Stimulated activated CD8-positive, alpha-beta memory T cell treated with anti-CD3 and anti-CD28 coated beads, Interleukin-4, amount 100 ng/mL, for 24 hours (primary cell): ENCODE measurements around the gene EXT2.

Source experiments
- DNase-seq: peaks from one replicate; pipeline ENCODE4 v3.0.0-alpha.2; 2020; ENCODE audit warnings: low read depth

The EXT2 gene

DNA sequence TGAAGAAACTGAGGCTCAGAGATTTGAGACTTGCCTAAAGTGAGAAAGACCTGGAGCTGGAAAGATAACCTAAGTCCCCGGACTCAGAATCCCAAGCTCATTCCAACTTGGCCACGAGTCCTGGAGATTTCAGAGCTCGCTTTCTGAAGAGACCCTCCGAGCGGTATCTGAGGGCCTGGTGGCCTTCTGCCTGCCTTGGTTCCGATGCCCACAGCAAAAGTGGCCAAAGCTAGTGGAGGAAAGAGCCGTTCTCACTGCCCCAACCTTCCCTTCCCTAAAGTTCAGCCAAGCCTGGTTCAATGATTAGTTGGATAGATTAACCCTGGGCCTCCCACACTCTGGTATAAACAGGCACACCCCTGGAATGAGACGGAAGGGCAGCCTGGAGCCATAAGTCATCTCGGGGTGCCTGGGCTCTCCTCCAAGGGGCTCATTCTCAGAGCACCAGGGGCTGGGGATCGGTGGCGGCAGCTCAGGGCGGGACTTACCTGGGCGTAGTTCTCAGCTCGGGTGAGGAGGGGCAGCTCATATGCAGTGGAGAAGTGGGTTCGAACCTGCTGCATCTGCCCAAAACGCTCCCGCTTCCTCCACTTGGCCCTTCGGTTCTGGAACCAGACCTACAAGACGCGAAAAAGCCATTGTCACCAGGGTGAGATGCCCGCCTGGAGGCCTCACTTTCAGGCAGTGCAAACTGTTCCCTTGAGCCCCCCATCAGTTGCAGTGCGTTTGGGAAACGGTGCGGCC, 171.7 kb downstream of the EXT2 start:
- DNase-seq: no peak

DNA sequence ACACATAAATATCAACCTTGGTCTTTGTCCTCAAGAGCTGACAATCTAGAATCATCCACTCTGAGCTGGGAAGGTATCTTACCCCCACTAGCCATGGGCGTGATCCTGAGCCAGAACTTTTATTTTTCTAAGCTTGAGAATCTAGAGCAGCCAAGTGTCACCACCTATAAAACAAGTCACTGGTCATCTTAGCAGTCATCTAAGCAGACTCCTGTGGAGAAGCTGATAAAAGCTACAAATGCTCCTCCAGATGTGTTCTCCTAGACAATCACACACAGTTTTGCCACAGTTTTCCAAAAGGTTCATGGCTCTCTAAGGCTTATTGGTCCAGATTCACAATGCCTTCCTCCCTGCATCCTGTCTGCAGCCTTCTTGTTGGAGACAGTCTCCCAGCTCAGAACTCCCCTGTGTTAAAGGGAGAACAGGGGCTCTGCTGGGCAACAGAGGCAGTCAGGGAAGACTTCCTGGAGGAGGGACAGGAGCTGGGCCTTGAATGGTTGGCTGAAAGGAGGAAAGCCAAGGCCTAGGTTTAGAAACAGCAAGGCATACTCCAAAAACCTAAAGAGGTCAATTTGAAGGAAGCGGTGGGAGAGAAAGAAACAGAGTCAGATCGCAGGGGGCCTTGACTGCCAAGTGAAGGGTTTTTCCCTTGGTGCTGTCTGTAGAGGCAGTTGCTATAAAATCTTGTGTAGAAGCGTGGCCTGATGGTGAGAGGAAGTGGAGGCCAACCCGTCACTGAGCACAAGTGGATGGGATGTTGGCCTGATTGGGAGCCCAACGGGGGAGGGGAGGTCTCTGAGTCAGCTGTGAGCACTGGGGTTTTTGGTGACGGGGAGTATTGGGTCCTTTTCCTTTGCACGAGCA, 172.5 kb downstream of the EXT2 start:
- no peak for DNase-seq

DNA sequence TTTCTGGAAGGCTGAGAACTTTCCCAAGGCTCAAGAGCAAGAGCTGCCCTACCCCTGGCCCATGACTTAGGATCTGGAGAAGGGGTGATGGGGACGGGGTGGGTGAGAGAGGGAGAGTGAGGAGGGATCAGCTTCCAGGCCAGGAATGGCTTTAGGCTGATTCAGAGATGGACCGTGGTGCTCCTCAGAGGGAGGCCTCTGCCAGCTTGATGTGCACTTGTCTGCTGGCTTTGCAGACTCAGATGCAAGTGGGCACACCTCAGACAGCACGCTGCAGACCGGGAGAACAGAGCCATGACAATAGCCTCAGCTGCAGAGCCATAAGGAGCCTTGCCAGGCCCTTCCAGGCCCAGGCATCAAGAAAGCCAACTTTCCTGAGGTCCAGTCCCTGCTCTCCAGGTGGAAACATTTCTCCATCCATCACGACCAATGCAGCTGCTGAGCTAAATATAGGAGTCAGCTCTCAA, 173.2 kb downstream of the EXT2 start:
- no peak for DNase-seq

DNA sequence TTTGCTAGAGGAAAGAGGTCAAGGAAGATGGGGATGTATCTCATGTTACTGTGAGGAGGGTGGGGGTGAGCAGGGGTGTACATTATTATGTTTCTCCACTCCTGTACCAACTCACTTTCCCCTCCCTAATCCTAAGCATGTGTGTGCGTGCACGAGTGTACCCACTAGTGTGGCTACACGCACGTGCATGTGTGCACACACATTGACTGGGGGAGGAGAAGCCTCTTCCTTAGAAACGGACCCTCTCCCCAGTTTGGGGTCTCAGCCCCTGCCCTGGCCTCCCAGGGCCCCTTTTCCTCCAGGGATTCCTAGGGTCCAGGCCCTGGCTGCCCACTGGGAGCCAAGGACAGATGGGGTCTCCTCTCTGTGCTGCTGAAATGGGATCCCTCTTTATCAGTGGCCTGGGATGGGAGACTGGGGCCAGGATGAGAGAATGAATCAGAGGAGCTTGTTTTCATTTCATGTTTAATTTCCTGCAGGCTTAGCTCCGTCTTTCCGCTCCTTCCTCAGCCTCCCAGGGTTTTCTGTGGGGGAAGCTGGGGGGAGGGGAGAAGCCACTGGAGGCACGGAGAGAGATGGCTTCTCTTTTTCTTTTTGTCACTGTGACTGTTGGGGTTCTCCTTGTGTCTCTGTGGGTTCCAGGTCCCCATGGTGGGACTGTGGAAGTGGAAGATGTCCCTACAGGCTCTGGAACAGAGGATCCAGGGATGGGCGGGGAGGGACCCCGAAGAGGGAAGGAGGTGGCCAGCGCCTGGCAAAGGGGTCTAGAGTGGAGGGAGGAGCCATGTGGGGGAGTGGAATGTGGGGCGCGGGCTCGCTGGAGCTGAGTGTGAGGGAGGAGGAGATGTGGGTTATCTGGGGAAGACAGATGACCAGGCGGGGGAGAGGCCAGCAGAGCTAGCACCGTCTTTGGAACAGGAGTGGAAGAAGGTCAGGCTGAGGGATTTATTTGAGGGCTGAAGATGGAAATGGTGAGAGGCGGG, 174.2 kb downstream of the EXT2 start:
- DNase-seq: no peak

DNA sequence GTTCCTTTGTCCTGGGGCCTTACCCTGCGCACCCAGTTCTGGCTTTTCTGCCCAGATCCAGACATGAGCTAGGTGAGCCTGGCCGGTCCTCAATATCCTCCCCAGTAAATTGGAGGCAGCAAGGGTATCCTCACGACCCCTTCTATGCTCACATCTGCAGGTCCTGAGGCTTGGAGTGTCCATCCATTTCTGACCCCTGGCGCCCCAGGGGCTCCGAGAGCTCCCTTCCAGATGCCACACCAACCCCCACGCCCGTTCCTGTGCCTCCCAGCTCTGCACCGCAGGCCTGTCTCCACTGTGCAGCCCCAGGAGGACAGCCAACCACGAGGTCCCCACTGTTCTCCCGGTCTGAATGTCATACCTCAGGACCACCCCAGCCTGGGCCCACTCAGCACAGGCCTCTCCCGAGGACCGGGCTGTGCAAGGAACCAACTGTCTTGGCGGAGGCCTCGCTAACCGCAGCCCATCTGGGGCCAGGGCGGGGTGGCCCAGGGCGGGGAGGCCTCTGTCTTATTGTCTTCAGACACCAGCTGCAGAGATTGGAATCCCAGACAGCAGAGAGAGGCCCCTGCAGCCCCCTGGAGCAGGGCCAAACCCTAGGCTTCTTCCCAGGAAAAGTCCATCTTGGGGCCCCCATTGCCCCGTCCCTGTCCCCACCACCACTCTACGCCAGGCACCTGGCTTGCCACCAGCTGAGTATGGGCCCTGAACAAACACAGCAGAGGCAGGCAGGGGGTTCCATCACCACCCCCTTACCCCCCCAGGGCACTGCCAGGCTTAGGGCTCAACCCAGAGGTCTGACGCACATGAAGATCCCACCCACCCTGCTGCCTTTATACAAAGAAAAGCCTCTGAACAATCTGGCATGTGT, 175.2 kb downstream of the EXT2 start:
- DNase-seq: no peak

DNA sequence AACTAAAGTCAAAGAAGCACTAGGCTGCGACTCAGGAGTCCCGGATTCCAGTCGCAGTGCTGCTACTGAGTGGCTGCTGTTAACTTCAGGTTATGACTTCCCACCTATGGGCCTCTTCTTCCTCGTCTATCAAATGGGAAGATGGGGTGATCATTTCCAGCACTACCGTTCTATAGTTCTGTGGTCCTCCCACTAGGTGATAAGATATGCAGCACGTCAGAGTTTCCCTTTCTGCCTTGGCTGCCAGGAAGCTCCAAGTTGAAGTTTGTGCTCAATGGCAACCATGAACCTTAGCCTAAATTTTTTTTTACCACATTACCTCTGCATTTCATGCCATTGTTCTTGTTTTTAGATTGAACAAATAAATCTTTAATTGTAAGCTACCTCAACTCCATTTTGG, 175.8 kb downstream of the EXT2 start:
- no peak for DNase-seq

DNA sequence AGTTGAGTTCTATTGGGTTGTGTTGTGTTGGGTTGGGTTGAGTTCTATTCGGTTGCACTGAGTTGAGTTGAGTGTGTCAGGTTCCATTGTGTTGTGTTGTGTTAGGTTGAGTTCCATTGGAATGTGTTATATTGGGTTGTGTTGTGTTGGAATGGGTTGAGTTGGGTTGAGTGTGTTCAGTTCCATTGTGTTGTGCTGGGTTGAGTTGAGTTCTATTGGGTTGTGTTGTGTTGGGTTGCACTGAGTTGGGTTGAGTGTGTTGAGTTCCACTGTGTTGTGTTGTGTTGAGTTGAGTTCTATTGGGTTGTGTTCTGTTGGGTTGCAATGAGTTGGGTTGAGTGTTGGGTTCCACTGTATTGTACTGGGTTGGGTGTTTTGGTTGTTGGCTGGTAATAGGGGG, 178.9 kb downstream of the EXT2 start:
- no peak for DNase-seq

DNA sequence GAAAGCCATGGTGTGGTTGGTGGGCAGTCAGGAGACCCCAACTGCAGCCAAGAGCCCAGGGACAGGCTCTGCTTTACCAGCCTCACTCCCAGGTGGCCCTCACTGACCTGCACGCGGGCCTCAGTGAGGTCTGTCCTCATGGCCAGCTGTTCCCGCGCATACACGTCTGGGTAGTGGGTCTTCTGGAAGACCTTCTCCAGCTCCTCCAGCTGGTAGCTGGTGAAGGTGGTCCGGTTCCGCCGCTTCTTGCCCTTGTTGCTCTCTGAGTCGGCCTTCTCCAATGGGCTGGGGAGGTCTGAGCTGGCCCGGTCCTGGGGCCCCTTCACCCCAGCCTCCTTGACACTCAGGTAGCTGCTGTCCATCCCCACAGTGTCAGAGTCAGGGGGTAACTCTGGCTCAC, 179.8 kb downstream of the EXT2 start:
- DNase-seq: no peak

DNA sequence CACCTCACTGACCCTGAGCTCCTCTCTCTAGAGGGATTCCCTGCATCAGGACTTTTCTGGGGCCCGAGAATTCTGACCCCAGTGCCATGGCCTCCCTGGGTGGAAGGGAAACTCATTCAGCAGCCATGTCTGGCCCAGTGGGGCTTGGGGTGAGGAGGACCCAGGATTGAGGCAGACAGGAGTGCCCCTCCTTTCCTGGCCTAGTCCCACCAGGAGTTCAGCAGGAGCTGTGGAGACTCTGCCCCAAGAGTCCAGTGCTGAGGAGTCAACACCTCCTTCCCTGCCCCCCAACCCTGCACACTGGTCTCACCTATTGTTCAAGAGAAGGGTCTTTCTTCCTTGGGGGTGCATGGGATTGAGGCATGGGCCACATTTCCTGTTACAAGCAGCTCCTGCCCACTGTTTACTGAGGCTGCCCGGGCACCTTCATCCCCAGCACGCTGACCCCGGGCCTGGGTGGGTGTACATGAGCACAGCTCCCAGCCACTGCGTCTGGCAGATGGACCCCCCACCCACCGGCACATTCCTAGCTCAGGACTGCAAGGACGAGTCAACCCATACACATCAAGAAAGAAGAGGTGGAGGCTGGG, 180.6 kb downstream of the EXT2 start:
- DNase-seq: no peak

DNA sequence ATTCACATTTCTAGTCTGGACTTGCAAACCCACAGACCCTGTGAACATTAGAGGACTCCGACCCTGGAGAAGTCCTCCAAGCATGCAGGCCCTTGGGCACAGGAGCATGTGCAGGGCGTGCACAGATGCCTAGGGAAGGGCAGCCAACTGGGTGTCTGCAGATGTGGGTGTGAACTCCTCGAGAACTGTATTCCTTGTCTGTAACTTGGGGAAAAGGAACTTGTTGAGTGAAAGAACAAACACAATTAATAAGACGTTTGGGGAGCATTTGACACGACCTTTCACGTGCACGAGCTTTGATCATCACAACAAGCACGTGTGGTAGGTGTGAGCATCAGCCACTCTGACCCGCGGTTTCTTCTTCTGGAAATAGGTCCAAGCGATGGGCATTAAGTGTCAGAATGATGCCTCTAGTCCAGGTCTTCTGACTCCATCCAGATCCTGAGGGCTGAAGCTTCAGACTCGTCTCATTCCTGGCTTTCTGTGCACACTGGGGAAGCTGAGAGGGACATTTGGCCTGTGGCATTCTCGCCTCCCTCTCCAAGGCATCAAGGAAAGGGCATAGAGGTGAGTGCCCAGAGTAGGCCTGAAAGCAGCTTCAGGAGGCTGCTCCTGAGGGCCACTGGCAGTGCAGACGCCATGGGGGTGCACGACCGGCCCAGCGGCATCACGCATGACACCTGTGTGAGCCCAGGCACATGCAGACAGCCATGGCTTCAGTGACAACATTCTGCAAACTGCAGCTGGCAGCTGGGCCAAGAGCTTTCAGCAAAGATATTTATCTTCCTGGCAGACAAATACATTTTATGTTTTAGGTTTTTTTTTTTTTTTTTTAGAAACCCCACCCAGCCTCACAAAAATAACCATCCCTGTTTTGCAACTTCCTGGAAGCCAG, 182.0 kb downstream of the EXT2 start:
- DNase-seq: no peak

DNA sequence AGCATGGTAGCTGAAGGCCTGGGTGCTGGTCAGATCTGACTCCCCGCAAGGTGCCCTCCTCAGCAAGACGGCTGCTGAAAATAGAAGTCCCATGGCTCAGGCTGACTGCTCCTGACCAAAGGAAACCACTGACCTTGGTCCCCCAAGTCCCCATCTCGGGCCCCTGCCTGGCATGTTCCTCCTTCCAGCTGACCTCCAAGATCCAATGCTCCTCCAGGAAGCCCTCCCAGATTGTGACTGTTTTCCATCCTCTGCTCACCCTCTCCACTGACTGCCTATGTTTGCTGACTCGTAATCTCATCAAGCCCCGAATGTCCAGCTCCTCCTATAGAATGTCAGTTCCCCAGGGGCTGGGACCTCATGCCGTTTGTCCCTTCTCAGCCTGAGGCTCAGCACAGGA, 184.0 kb downstream of the EXT2 start:
- DNase-seq: no peak

DNA sequence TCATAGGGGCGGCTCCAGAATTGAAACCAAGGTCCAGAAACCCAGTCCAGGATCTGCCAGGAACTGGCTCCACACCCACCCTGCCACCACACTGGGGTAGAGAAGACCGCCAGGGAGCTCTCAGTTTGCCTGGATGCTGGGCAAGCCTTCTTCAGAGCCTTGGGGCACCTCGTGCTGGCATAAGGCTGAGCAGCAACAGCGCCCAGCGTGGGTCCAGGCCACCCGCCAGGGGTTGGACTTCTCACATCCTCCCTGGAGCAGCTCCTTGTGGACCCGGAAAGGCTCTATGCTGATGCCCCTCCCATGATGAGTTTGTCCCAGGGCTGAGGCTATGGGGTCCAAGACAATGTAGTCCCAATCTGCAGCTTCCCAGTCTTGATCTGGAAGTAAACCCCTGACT, 184.8 kb downstream of the EXT2 start:
- no peak for DNase-seq

DNA sequence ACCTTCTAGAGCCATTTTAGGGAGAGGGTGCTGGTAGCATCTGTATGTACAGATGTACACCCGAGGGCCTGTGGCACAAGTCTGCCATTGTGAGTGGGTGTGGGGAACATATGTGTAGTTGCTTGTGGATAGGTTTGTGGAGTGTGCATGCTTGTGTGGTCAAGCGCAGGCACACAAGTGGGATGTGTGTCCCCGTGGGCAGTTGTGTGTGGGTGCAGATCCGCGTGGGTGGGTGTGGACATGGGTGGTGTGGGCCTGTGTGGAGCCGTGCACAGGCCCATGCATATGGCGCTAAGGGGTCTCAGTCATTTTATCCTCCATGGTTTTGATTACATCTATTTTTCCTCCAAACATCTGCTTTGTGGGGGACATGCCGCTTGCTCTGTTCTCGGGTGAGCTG, 185.7 kb downstream of the EXT2 start:
- DNase-seq: no peak

DNA sequence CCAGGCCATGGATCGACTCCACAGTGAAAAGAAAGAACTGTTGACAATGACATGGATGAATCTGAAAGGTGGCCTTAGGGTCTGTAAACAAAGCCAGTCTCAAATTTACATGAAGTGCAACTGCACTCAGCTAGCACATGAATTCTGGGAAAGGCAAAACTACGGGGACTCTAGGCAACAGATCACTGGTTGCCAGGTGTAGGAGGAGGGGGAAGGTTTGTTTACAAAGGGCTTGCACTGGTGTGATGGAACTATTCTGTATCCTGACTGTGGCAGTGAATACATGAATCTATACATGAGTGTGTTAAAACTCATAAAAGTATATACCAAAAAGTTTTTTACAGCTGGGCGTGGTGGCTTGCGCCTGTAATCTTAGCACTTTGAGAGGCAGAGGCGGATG, 187.1 kb downstream of the EXT2 start:
- DNase-seq: no peak

DNA sequence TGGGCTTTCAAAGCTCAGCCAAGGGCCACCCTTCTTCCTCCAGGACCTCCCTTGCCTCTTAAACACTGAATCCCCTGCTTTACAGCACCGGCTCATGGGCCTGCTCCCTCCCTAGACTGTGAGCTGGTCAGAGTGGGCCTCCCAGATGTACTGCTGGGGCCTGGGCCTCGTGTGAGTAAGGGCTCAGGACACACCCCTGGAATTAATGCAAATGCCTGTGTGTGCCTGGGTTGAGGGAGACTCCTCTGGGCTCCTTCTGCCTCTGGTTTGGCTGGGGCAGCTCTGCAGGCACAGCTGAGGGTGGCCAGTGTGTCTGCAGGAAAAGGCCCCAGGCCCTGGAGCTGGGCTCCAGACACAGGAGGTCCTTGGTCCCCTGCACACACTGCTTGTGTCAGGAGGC, 190.3 kb downstream of the EXT2 start:
- DNase-seq: no peak

DNA sequence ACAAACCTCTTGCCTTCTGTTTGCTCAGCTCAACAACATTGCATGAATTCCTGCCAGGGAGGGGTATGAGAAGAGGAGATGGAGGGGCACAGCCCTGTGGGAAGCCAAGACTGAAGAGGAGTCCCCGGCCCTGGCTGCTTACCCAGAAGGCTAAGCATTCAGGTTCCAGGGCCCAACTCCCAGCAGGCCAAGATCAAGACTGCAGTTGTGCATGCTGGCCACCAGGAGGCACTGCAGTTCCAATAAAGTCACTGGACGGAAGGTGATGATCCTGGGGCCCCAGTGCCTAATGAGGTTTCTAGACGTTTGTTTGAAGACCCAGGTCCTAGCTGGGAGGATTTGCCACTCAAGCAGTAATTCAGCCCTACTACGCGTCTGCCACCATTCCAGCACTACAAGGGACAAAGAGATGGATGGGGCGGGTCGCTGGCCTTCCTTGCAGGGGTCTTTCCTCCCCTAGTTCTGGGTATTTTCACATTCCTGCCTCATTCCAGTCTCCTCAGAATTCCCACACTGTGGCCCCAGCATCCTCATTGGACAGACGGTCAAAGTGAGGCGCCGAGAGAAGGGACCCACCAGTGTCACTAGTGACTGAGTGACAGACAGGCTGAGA, 190.9 kb downstream of the EXT2 start:
- DNase-seq: peak; percentile 22

DNA sequence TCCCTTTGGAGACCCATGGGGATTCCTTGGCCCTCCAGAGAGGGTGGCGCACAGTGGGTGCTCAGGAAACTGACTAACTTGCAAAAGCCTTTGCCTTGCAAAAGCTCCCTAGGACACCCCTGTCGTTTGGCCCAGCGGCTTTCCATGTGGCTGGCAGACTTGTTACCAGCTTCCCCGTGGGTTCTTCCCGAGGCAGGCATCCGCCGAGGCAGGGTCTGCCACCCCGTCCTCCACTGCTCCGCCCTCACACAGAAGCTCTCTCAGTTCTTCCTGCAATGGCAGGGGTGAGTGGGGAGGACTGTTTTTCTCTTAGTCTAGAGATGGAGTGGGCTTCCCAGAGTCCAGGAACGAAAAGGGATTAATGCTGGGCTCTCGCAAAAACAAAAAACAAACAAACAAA, 191.4 kb downstream of the EXT2 start:
- DNase-seq: no peak

DNA sequence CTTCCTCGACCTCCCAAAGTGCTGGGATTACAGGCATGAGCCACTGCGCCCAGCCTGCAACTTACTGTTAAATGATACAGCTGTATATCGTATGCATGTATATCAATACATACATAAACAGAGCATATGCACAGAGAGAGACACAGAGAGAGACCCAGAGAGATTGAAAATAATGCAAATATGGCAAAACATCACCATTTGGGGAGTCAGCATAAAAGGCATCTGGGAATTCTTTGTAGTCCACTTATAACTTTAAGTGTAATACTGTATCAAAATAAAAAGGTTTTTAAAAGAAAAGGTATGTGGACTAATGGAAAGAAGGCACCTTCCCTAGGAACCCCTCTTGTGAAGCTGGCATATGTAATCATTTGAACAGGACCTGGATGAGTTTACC, 192.7 kb downstream of the EXT2 start:
- no peak for DNase-seq

DNA sequence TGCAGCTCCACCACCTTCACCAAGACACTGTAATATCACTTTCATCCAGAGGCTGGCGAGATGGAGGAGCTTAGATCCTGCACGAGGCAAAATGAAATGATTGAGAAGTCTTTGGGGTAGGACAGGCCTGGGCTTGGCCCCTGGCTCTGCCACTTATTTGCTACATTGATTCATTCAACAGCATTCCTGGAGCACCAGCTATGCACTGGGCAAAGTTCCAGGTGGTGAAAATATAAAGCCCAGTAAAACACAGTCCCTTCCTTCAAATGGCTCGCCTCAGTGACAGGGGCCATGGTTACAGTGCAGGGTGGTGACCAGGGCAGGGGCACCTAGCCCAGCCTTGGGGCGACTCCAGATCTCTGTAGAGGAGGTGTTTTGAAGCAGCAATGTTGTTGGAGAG, 194.7 kb downstream of the EXT2 start:
- DNase-seq: no peak
